Stimulated activated CD8-positive, alpha-beta memory T cell treated with anti-CD3 and anti-CD28 coated beads, Interleukin-7, amount 100 ng/mL, for 4 hours (primary cell): ENCODE data around the gene DENND4B.
A peak's percentile ranks its signal among the peaks of the same experiment; 100 is the strongest.

Source experiments
- DNase-seq, 2 donors: peaks; one replicate each; pipeline ENCODE4 v3.0.0-alpha.2; 2020; ENCODE audit warnings: low read depth in 2 of 2

The DENND4B gene

GRCh38 chr1:153968408-153968807, 21.9 kb upstream of the DENND4B start:
- no peak for DNase-seq

GRCh38 chr1:153968000-153968363, 21.5 kb upstream of the DENND4B start:
- DNase-seq = no peak

- DNase-seq = peak; percentile 68 to 75
Observed at GRCh38 chr1:153967107-153967999, 20.8 kb upstream of the DENND4B start, which contains the start of gene CREB3L4. Gene CREB3L4, plus strand, starts transcription at chr1:153967902. Its CDS starts 624 bp downstream, at chr1:153968526.

GRCh38 chr1:153963850-153964331, 17.4 kb upstream of the DENND4B start:
- no peak for DNase-seq

- peak; percentile 88 to 89 for DNase-seq
Observed at GRCh38 chr1:153963030-153963849, 16.7 kb upstream of the DENND4B start, which contains the start of gene SLC39A1. Gene SLC39A1, minus strand, starts transcription at chr1:153963537. Its CDS starts 822 bp downstream, at chr1:153962715.

GRCh38 chr1:153962088-153963029, 15.8 kb upstream of the DENND4B start:
- DNase-seq = no peak

GRCh38 chr1:153961421-153961820, 14.9 kb upstream of the DENND4B start:
- no peak for DNase-seq

GRCh38 chr1:153960206-153960605, 13.7 kb upstream of the DENND4B start:
- no peak for DNase-seq

GRCh38 chr1:153959454-153959853, 12.9 kb upstream of the DENND4B start:
- no peak for DNase-seq

GRCh38 chr1:153958961-153959260, 12.4 kb upstream of the DENND4B start:
- DNase-seq = no peak

- DNase-seq = peak; percentile 94 to 97
Observed at GRCh38 chr1:153958111-153958960, 11.8 kb upstream of the DENND4B start, which contains the start of gene CRTC2. Gene CRTC2, minus strand, starts transcription at chr1:153958612. Its CDS starts 115 bp downstream, at chr1:153958497.

- DNase-seq = peak in 1 of 2 donors; percentile 30
Observed at GRCh38 chr1:153957744-153958110, 11.2 kb upstream of the DENND4B start.

- no peak for DNase-seq
Observed at GRCh38 chr1:153956997-153957715, 10.6 kb upstream of the DENND4B start.

GRCh38 chr1:153954826-153955225, 8.3 kb upstream of the DENND4B start:
- DNase-seq = no peak

GRCh38 chr1:153953859-153954365, 7.4 kb upstream of the DENND4B start:
- DNase-seq = no peak

- DNase-seq = no peak
Observed at GRCh38 chr1:153951801-153952200, 5.3 kb upstream of the DENND4B start.

GRCh38 chr1:153951183-153951582, 4.7 kb upstream of the DENND4B start:
- no peak for DNase-seq

GRCh38 chr1:153945795-153946621, 510 bp downstream of the DENND4B start:
- peak; percentile 47 to 72 for DNase-seq
